HepG2 (cell line): ENCODE measurements around the gene SDK2. TPM values are rescaled to one million over a fixed set of nuclear protein-coding genes. Genes with fewer than 3 reads are reported as not detected.

Experiments
- AHDC1 ChIP-seq: sonication (generic); formaldehyde crosslinking; IDR thresholded peaks from 2 replicates; pipeline ENCODE4 v1.5.1; 2020; ENCODE audit warnings: mild to moderate bottlenecking, missing genetic modification reagents, borderline replicate concordance
- CENPX ChIP-seq: sonication (generic); formaldehyde crosslinking; IDR thresholded peaks from 2 replicates; pipeline ENCODE4 v1.9.0; 2021; ENCODE audit warnings: mild to moderate bottlenecking, missing genetic modification reagents, moderate library complexity
- GZF1 ChIP-seq: sonication (generic); formaldehyde crosslinking; IDR thresholded peaks from 2 replicates; pipeline ENCODE4 v1.5.1; 2020; ENCODE audit warnings: mild to moderate bottlenecking, missing genetic modification reagents
- HDAC6 ChIP-seq: fragments of 200-600 bp; sonication (generic); IDR thresholded peaks from 2 replicates; pipeline ENCODE4 v1.7.0; 2017; ENCODE audit warnings: mild to moderate bottlenecking, antibody characterized with exemption, low read length, low read depth
- HMGXB4 ChIP-seq, 2 experiments: sonication (generic) in 1 of 2; formaldehyde crosslinking in 1 of 2; IDR thresholded peaks; 2 replicates each; pipeline versions ENCODE4 v1.4.0 to v1.6.1; 2018 to 2020; ENCODE audit warnings: missing genetic modification reagents in 2 of 2, borderline replicate concordance in 1 of 2, low read depth in 1 of 2, mild to moderate bottlenecking in 1 of 2, missing biosample characterization in 1 of 2
- ISL2 ChIP-seq: sonication (generic); formaldehyde crosslinking; IDR thresholded peaks from 2 replicates; pipeline ENCODE4 v1.5.0; 2020; ENCODE audit warnings: missing genetic modification reagents
- NCOR1 ChIP-seq: fragments of 200-600 bp; sonication (generic); IDR thresholded peaks from 2 replicates; pipeline ENCODE4 v1.7.0; 2017; ENCODE audit warnings: antibody characterized with exemption, low read length, borderline replicate concordance
- PAWR ChIP-seq: sonication (generic); formaldehyde crosslinking; IDR thresholded peaks from 2 replicates; pipeline ENCODE4 v1.4.0; 2020; ENCODE audit warnings: missing genetic modification reagents, mild to moderate bottlenecking, borderline replicate concordance
- PBX2 ChIP-seq: IDR thresholded peaks from 2 replicates; pipeline ENCODE4 v1.6.1; 2016; ENCODE audit warnings: control low read depth
- ZBED4 ChIP-seq: sonication (generic); formaldehyde crosslinking; IDR thresholded peaks from 2 replicates; pipeline ENCODE4 v1.4.0; 2020; ENCODE audit warnings: missing genetic modification reagents, borderline replicate concordance
- ZNF18 ChIP-seq: sonication (generic); formaldehyde crosslinking; IDR thresholded peaks from 2 replicates; pipeline ENCODE4 v1.8.0; 2022; ENCODE audit warnings: mild to moderate bottlenecking, missing genetic modification reagents; ENCODE audit not compliant: insufficient replicate concordance
- ZNF20 ChIP-seq: sonication (generic); formaldehyde crosslinking; IDR thresholded peaks from 2 replicates; pipeline ENCODE4 v1.4.0; 2020; ENCODE audit warnings: mild to moderate bottlenecking, moderate library complexity, missing genetic modification reagents
- ZNF768 ChIP-seq: sonication (generic); formaldehyde crosslinking; IDR thresholded peaks from 2 replicates; pipeline ENCODE4 v1.4.0; 2020; ENCODE audit warnings: missing genetic modification reagents
- polyA plus RNA-seq, 8 experiments: library from polyadenylated mRNA; depleted of rRNA in 3 of 8; stranded (reverse) in 7 of 8; unstranded in 1 of 8; fragments of >200 nt; fragmentation: Illumina TruSeq in 4 of 8; extraction: Trizol in 4 of 8; gene quantifications; 2 replicates each; pipeline versions ENCODE4 v1.2.1 to v1.2.3, GENCODE V29; 2011 to 2016; ENCODE audit warnings: low read depth in 4 of 8, missing spikeins in 1 of 8, mixed read lengths in 1 of 8; ENCODE audit not compliant: insufficient read depth in 1 of 8
- total RNA-seq, 5 experiments: library from RNA; depleted of rRNA; stranded (reverse); fragments of >200 nt; fragmentation: Illumina TruSeq; extraction: Trizol; gene quantifications; 2 replicates each; pipeline ENCODE4 v1.2.3, GENCODE V29; 2016; ENCODE audit warnings: low read depth in 1 of 5

The SDK2 gene
- total and polyA plus RNA-seq, 2 of the 13 experiments (the other 11 are each of a cell fraction or from before 2014, with no cell fraction given): not detected

- TF ChIP-seq HMGXB4 (CRISPR knock-in tag; IDR thresholded peaks at IDR 0.05; ENCODE audit: borderline replicate concordance in 1 of 2, low read depth in 1 of 2): peak in 1 of 2 experiments; percentile 82; a peak in 1 of 4 replicates
- TF ChIP-seq PBX2: 0 out of 2 replicates have a peak, but pooled peaks have one; percentile 22
- TF ChIP-seq NCOR1: peak; percentile 100
- peak; percentile 53 for TF ChIP-seq ZNF18
- no peak for TF ChIP-seq PAWR (CRISPR knock-in tag)
- TF ChIP-seq CENPX: no peak
- no peak for TF ChIP-seq HDAC6
- TF ChIP-seq ZNF768 (CRISPR knock-in tag): peak; percentile 73; the same call in 1 of the 2 replicates
- no peak for TF ChIP-seq ZNF20 (CRISPR knock-in tag)
- peak; percentile 69; the same call in 1 of the 2 replicates for TF ChIP-seq ZBED4 (CRISPR knock-in tag)
- TF ChIP-seq AHDC1 (CRISPR knock-in tag): peak; percentile 92; the same call in 1 of the 2 replicates
- no peak for TF ChIP-seq GZF1 (CRISPR knock-in tag)
- TF ChIP-seq ISL2 (CRISPR knock-in tag): peak; percentile 86
Measured at GRCh38 chr17:73288534-73289302, 355.5 kb downstream of the SDK2 start (continued).
